HepG2 (cell line): Measurements from ENCODE around the gene NEDD8. TPM values are rescaled to one million over a fixed set of nuclear protein-coding genes. Genes with fewer than 3 reads are reported as not detected.

Experiments used
- CEBPB ChIP-seq: IDR thresholded peaks from 2 replicates; pipeline ENCODE4 v1.6.1; 2011; ENCODE audit warnings: low read depth, low read length, improper control_type of control experiment, borderline replicate concordance
- DNMT1 ChIP-seq: sonication (generic); formaldehyde crosslinking; IDR thresholded peaks from 2 replicates; pipeline ENCODE4 v1.5.1; 2020; ENCODE audit warnings: mild to moderate bottlenecking, missing genetic modification reagents
- HDAC6 ChIP-seq: fragments of 200-600 bp; sonication (generic); IDR thresholded peaks from 2 replicates; pipeline ENCODE4 v1.7.0; 2017; ENCODE audit warnings: mild to moderate bottlenecking, antibody characterized with exemption, low read length, low read depth
- KLF16 ChIP-seq, 2 experiments: sonication (generic) in 1 of 2; formaldehyde crosslinking in 1 of 2; IDR thresholded peaks; 2 replicates each; pipeline versions ENCODE4 v1.6.1 to v1.8.0; 2016 to 2023; ENCODE audit warnings: missing genetic modification reagents in 2 of 2, missing compliant biosample characterization in 1 of 2
- MEF2D ChIP-seq: sonication (generic); formaldehyde crosslinking; IDR thresholded peaks from 2 replicates; pipeline ENCODE4 v1.5.1; 2020; ENCODE audit warnings: mild to moderate bottlenecking, missing genetic modification reagents
- NRL ChIP-seq: sonication (generic); formaldehyde crosslinking; IDR thresholded peaks from 2 replicates; pipeline ENCODE4 v1.5.0; 2020; ENCODE audit warnings: missing genetic modification reagents, mild to moderate bottlenecking, moderate library complexity, borderline replicate concordance
- PAF1 ChIP-seq: IDR thresholded peaks from 2 replicates; pipeline ENCODE4 v1.6.1; 2016; ENCODE audit warnings: missing genetic modification reagents, missing compliant biosample characterization
- POGZ ChIP-seq: sonication (generic); formaldehyde crosslinking; IDR thresholded peaks from 2 replicates; pipeline ENCODE4 v1.4.0; 2020; ENCODE audit warnings: mild to moderate bottlenecking, missing genetic modification reagents
- SAP130 ChIP-seq: IDR thresholded peaks from 2 replicates; pipeline ENCODE4 v1.6.1; 2016; ENCODE audit warnings: low read depth
- SKI ChIP-seq: fragments of 450-650 bp; IDR thresholded peaks from one replicate; pipeline ENCODE4 v1.6.1; 2018; ENCODE audit warnings: mild to moderate bottlenecking; ENCODE audit not compliant: partially characterized antibody
- SNRNP70 ChIP-seq: fragments of 200-400 bp; formaldehyde crosslinking; IDR thresholded peaks from 2 replicates; pipeline ENCODE4 v1.6.1; 2017; ENCODE audit warnings: mild to moderate bottlenecking, low read depth, low read length, moderate library complexity
- STAT5B ChIP-seq: sonication (generic); formaldehyde crosslinking; IDR thresholded peaks from 2 replicates; pipeline ENCODE4 v1.4.0; 2020; ENCODE audit warnings: missing genetic modification reagents
- WIZ ChIP-seq: sonication (generic); formaldehyde crosslinking; IDR thresholded peaks from 2 replicates; pipeline ENCODE4 v1.5.1; 2020; ENCODE audit warnings: mild to moderate bottlenecking, missing genetic modification reagents
- ZEB1 ChIP-seq: IDR thresholded peaks from 2 replicates; pipeline ENCODE4 v1.6.1; 2012; ENCODE audit warnings: mild to moderate bottlenecking, low read depth, inconsistent platforms; ENCODE audit not compliant: insufficient replicate concordance
- ZNF224 ChIP-seq: sonication (generic); formaldehyde crosslinking; IDR thresholded peaks from 2 replicates; pipeline ENCODE4 v1.5.0; 2020; ENCODE audit warnings: mild to moderate bottlenecking, missing genetic modification reagents
- ZNF225 ChIP-seq: sonication (generic); formaldehyde crosslinking; IDR thresholded peaks from 2 replicates; pipeline ENCODE4 v1.4.0; 2020; ENCODE audit warnings: mild to moderate bottlenecking, missing genetic modification reagents
- ZNF317 ChIP-seq: sonication (generic); formaldehyde crosslinking; IDR thresholded peaks from 2 replicates; pipeline ENCODE4 v1.5.0; 2020; ENCODE audit warnings: mild to moderate bottlenecking, missing genetic modification reagents
- ZNF430 ChIP-seq: sonication (generic); formaldehyde crosslinking; IDR thresholded peaks from 2 replicates; pipeline ENCODE4 v1.9.0; 2021; ENCODE audit warnings: mild to moderate bottlenecking, missing genetic modification reagents
- ZNF441 ChIP-seq: sonication (generic); formaldehyde crosslinking; IDR thresholded peaks from 2 replicates; pipeline ENCODE4 v1.7.0; 2021; ENCODE audit warnings: missing genetic modification reagents, borderline replicate concordance
- ZNF484 ChIP-seq: sonication (generic); formaldehyde crosslinking; IDR thresholded peaks from 2 replicates; pipeline ENCODE4 v1.5.1; 2020; ENCODE audit warnings: mild to moderate bottlenecking, low read depth, missing genetic modification reagents, borderline replicate concordance
- ZNF619 ChIP-seq: sonication (generic); formaldehyde crosslinking; IDR thresholded peaks from 2 replicates; pipeline ENCODE4 v1.4.0; 2020; ENCODE audit warnings: mild to moderate bottlenecking, missing genetic modification reagents
- ZNF749 ChIP-seq: sonication (generic); formaldehyde crosslinking; IDR thresholded peaks from 2 replicates; pipeline ENCODE4 v1.8.0; 2022; ENCODE audit warnings: mild to moderate bottlenecking, missing genetic modification reagents, moderate library complexity, borderline replicate concordance
- ZSCAN20 ChIP-seq: sonication (generic); formaldehyde crosslinking; IDR thresholded peaks from 2 replicates; pipeline ENCODE4 v1.4.0; 2020; ENCODE audit warnings: missing genetic modification reagents, mild to moderate bottlenecking, borderline replicate concordance
- polyA plus RNA-seq, 8 experiments: library from polyadenylated mRNA; depleted of rRNA in 3 of 8; stranded (reverse) in 7 of 8; unstranded in 1 of 8; fragments of >200 nt; fragmentation: Illumina TruSeq in 4 of 8; extraction: Trizol in 4 of 8; gene quantifications; 2 replicates each; pipeline versions ENCODE4 v1.2.1 to v1.2.3, GENCODE V29; 2011 to 2016; ENCODE audit warnings: low read depth in 4 of 8, missing spikeins in 1 of 8, mixed read lengths in 1 of 8; ENCODE audit not compliant: insufficient read depth in 1 of 8
- total RNA-seq, 5 experiments: library from RNA; depleted of rRNA; stranded (reverse); fragments of >200 nt; fragmentation: Illumina TruSeq; extraction: Trizol; gene quantifications; 2 replicates each; pipeline ENCODE4 v1.2.3, GENCODE V29; 2016; ENCODE audit warnings: low read depth in 1 of 5
- TF ChIP-seq, protein P1 (sequence below): sonication (generic); formaldehyde crosslinking; IDR thresholded peaks from 2 replicates; pipeline ENCODE4 v1.8.1; 2023; ENCODE audit warnings: mild to moderate bottlenecking, missing genetic modification reagents
- TF ChIP-seq, protein P2 (sequence below): sonication (generic); formaldehyde crosslinking; IDR thresholded peaks from 2 replicates; pipeline ENCODE4 v1.4.0; 2020; ENCODE audit warnings: missing genetic modification reagents
- TF ChIP-seq, protein P3 (sequence below): fragments of 450-650 bp; IDR thresholded peaks from 2 replicates; pipeline ENCODE4 v1.6.1; 2017; ENCODE audit warnings: mild to moderate bottlenecking
- TF ChIP-seq, protein P4 (sequence below): sonication (generic); formaldehyde crosslinking; IDR thresholded peaks from 2 replicates; pipeline ENCODE4 v1.5.0; 2020; ENCODE audit warnings: missing genetic modification reagents, mild to moderate bottlenecking, borderline replicate concordance

NEDD8 gene
- total and polyA plus RNA-seq, 2 of the 13 experiments (the other 11 are each of a cell fraction or from before 2014, with no cell fraction given): 535 to 713 TPM

DNA sequence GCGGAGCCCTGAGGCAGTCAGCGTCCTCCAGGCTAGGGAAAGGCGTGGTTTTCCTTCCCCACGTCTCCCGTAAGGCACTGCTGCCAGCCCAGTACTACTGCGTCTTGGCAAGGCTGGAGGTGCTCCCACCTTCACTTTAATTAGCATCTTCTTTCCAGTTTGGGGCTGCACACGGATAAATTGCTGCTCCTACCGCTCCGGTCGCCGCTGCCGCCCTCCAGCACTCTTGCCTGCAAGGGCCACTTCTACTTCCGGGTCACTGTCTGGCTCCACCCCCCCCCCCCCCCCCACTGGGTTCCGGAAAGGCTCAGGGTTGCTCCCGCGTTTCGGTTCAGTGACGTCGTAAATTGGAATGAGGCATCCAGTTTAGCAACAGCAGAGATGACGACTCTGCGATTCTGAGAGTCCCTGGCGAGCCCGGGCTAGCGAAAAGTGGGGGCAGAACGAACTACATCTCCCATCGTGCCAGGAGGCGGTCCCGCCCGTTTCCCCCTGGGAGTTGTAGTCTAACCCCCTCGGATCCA is at the start of gene NEDD8 (continued):
- TF ChIP-seq POGZ (CRISPR knock-in tag) (peak; percentile 92; the same call in 1 of the 2 replicates), NRL (CRISPR knock-in tag) (no peak; the same call in none of the 2 replicates), HDAC6 (no peak), SAP130 (CRISPR knock-in tag) (peak; percentile 90), ZEB1 (no peak), ZNF430 (CRISPR knock-in tag) (peak; percentile 99), MEF2D (no peak; the same call in 1 of the 2 replicates), PAF1 (CRISPR knock-in tag) (no peak), SKI (no peak), STAT5B (CRISPR knock-in tag) (no peak), ZNF224 (CRISPR knock-in tag) (no peak; the same call in 1 of the 2 replicates), SNRNP70 (no peak), DNMT1 (CRISPR knock-in tag) (no peak), WIZ (no peak; the same call in 1 of the 2 replicates), ZNF484 (CRISPR knock-in tag) (no peak; the same call in 1 of the 2 replicates), ZNF619 (CRISPR knock-in tag) (no peak; the same call in 1 of the 2 replicates), ZSCAN20 (CRISPR knock-in tag) (no peak), KLF16 (CRISPR knock-in tag; IDR thresholded peaks at IDR 0.05) (peak; percentile 74 to 81; a peak in 1 of 4 replicates), ZNF441 (CRISPR knock-in tag) (peak; percentile 12; the same call in 1 of the 2 replicates), ZNF317 (CRISPR knock-in tag) (peak; percentile 92), ZNF749 (CRISPR knock-in tag) (no peak; the same call in 1 of the 2 replicates), CEBPB (peak; percentile 43; the same call in 1 of the 2 replicates), ZNF225 (no peak)
- TF ChIP-seq, protein P1, sequence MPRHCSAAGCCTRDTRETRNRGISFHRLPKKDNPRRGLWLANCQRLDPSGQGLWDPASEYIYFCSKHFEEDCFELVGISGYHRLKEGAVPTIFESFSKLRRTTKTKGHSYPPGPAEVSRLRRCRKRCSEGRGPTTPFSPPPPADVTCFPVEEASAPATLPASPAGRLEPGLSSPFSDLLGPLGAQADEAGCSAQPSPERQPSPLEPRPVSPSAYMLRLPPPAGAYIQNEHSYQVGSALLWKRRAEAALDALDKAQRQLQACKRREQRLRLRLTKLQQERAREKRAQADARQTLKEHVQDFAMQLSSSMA: no peak
- TF ChIP-seq, protein P2, sequence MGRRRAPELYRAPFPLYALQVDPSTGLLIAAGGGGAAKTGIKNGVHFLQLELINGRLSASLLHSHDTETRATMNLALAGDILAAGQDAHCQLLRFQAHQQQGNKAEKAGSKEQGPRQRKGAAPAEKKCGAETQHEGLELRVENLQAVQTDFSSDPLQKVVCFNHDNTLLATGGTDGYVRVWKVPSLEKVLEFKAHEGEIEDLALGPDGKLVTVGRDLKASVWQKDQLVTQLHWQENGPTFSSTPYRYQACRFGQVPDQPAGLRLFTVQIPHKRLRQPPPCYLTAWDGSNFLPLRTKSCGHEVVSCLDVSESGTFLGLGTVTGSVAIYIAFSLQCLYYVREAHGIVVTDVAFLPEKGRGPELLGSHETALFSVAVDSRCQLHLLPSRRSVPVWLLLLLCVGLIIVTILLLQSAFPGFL (CRISPR knock-in tag): no peak
- TF ChIP-seq, protein P3, sequence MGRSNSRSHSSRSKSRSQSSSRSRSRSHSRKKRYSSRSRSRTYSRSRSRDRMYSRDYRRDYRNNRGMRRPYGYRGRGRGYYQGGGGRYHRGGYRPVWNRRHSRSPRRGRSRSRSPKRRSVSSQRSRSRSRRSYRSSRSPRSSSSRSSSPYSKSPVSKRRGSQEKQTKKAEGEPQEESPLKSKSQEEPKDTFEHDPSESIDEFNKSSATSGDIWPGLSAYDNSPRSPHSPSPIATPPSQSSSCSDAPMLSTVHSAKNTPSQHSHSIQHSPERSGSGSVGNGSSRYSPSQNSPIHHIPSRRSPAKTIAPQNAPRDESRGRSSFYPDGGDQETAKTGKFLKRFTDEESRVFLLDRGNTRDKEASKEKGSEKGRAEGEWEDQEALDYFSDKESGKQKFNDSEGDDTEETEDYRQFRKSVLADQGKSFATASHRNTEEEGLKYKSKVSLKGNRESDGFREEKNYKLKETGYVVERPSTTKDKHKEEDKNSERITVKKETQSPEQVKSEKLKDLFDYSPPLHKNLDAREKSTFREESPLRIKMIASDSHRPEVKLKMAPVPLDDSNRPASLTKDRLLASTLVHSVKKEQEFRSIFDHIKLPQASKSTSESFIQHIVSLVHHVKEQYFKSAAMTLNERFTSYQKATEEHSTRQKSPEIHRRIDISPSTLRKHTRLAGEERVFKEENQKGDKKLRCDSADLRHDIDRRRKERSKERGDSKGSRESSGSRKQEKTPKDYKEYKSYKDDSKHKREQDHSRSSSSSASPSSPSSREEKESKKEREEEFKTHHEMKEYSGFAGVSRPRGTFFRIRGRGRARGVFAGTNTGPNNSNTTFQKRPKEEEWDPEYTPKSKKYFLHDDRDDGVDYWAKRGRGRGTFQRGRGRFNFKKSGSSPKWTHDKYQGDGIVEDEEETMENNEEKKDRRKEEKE: no peak
- TF ChIP-seq, protein P4, sequence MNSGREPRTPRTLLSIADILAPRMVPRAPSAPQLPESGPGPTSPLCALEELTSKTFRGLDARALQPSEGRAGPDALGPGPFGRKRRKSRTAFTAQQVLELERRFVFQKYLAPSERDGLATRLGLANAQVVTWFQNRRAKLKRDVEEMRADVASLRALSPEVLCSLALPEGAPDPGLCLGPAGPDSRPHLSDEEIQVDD (CRISPR knock-in tag): no peak
